Choroid plexus epithelial cell (primary cell): ENCODE results near the gene CNP.

Source experiments
- DNase-seq: peaks from one replicate; pipeline ENCODE4 v3.0.0-alpha.2; 2010; ENCODE audit warnings: low read depth
- H3K4me3 ChIP-seq: 2 replicates; pipeline ENCODE4 v1.5.1; 2011; ENCODE audit warnings: low read depth, mild to moderate bottlenecking, control low read depth, low read length, moderate library complexity
- CTCF ChIP-seq: conservative IDR thresholded peaks from 2 replicates; pipeline ENCODE4 v1.5.1; 2011; ENCODE audit warnings: low read depth, mild to moderate bottlenecking, control low read depth, inconsistent platforms, low read length, moderate library complexity

CNP gene

GRCh38 chr17:41959336-41960095 lies 7.1 kb upstream of the CNP start:
- peak; percentile 77 for DNase-seq
- peak; percentile 72 for TF ChIP-seq CTCF
- H3K4me3 ChIP-seq, result no peak overlapping the region

- H3K4me3 ChIP-seq, result no peak overlapping the region
- TF ChIP-seq CTCF, result no peak
- DNase-seq, result no peak
These were observed 4.5 kb upstream of the CNP start for GRCh38 chr17:41962111-41962510.

GRCh38 chr17:41962768-41963434 lies 3.7 kb upstream of the CNP start:
- peak; percentile 94 for TF ChIP-seq CTCF
- no peak overlapping the region for H3K4me3 ChIP-seq
- DNase-seq, result peak; percentile 75

GRCh38 chr17:41965694-41966462 lies 717 bp upstream of the CNP start:
- peak overlapping the region; percentile 84 for H3K4me3 ChIP-seq
- peak; percentile 36 for DNase-seq
- no peak for TF ChIP-seq CTCF

- H3K4me3 ChIP-seq, result peak overlapping the region; percentile 84
- no peak for TF ChIP-seq CTCF
- peak; percentile 29 for DNase-seq
These were observed 736 bp downstream of the CNP start for GRCh38 chr17:41967141-41967920.

DNA sequence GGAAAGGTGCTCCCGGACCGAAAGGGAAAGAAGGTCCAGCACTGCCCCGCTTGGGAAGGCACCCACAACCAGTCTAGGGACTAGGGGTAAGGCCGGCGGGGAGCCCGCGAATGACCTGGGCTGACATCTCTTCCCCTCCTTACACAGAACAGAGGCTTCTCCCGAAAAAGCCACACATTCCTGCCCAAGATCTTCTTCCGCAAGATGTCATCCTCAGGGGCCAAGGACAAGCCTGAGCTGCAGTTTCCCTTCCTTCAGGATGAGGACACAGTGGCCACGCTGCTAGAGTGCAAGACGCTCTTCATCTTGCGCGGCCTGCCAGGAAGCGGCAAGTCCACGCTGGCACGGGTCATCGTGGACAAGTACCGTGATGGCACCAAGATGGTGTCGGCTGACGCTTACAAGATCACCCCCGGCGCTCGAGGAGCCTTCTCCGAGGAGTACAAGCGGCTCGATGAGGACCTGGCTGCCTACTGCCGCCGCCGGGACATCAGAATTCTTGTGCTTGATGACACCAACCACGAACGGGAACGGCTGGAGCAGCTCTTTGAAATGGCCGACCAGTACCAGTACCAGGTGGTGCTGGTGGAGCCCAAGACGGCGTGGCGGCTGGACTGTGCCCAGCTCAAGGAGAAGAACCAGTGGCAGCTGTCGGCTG lies 1.5 kb downstream of the CNP start:
- TF ChIP-seq CTCF, result no peak
- DNase-seq, result no peak
- peak overlapping the region; percentile 84 for H3K4me3 ChIP-seq
